Midbrain (tissue), 1 donor: ENCODE data around the gene STAG1.
"Not testable (repeated sequence)": the region's sequence is repeated elsewhere in the genome, so short reads cannot be mapped to it uniquely, and the experiment has no call there.

Experiments
- DNase-seq: peaks from one replicate; lab custom pipeline; 2025; lab: John Stamatoyannopoulos, UW

Gene STAG1

DNA sequence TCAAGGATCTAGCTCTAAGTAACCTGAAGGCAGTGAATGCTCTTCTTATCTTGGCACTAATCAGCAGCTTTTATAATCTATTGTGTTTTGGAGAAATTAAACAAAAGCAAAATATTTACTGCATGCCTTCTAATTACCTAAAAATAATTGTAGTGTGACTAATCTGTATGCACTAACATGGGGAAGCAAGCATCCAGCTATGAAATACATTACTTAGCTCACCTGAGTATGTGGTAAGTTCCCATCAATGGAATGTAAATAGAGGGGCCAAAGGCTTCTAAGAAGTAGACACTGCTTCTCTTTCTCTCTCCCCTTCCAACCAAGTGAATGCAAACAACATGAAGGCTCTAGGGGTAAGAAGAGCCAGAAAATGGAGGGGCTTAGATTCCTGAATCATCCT is 165.6 kb downstream of the STAG1 start:
- no peak for DNase-seq

DNA sequence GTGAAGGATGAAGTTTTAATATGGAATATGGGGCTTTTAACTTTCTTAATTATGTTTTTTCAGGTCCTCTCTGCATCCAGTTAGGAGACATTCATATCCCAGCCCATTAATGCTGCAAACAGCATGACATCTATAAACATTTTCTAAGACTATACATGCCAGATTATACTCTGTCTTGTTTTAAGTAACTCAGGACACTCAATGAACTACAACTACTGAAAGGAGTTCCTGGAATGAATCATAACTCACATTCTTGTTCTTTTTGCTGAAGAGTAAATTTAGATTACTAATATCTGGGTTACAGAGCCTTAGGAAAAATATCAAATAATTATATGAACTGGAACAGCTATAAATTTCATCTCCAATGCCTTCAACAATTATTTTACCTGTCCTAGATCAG is 167.4 kb downstream of the STAG1 start:
- DNase-seq = no peak

DNA sequence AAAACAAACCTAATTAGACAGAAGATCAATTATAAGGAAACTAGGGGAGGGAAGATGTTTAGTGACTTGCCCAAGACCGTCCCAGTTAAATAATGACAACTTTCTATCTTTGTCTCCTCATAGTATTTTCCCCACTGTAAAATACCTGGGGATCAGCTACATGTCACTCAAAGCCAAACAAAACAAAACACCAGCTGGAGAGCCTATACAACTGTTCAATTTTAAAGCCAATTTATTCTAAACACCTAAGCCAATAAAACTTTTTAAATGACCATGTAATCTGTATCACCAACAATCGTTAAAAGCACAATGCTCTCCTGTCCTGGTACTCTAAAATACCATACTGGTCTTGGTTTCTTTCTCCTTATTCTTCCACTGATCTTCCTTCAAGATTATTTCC is 168.4 kb downstream of the STAG1 start:
- DNase-seq = no peak

DNA sequence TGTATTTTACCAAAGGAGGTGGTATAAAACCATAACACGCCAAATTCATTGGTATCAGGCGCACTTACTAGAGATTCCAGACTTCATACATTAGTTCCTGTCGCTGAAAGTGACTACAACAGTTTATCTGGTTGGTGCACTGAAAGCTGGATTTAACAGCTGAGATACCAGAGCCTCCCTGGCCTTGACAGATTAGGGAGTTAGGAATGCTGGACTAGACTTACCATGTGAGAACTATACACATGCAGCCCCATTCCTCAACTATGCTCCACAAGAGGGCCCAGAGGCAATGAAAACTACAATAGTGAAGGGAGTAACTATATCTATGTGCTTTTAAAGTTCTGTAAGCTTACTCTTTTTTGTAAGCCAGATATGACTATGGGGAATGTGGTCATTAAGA is 174.4 kb downstream of the STAG1 start:
- DNase-seq = no peak

DNA sequence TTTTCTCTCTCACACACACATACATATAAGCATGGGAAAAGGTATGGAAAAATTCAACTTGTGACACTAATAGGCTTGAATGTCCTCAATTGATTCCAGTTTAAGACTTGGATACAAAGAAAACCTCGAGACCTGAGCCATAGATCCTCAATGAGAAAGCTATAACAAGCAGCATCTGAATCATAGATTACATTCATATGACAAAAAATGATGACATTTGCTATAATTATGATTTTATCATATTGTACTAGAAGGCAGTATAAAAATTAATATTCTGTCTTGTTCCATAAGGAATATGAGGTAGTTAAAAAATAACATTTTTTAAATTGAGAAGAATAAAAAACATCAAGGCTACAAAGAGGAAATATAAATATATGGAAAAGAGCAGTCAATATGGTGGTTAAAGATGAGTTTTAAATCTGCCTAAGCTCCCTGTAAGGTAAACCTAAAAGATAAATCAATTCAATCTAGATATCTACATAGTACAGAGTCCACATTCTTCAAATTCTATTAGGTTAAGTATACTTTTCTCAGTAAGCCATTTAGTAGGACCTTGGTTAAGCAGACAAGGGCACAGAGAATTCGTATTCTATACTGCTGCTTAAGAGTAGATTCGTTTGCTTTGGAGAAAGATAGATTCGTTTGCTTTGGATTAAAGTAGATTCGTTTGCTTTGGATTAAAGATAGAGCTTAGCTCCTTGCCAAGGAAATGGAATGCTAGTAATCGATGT is 175.7 kb downstream of the STAG1 start:
- DNase-seq = no peak

DNA sequence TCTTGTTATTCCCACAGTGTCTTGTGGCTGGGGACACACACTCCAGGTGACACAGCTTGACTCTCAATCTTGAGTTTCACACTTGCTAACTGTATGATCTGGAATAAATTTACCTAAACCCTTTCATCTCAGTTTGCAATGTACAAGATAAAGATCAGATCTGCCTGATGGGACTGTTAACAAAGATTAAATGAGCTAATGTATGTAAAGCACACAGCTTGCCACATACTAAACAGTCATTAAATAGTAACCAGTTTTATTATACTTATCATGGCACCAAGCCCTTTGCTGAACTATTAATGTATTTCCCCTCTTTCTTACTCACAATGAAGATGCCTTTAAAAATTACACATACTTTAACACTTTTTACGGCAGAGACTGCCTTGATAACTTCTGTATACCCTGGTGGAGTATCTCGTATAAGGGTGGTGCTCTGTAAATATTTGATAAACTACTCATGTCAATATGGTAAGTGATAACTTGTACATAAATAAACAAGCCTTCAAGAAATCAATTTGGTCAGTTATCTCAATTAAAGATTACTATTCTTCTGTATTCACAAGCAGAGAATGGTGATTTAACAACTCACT is 184.5 kb downstream of the STAG1 start:
- no peak for DNase-seq

GRCh38 chr3:136564962-136565361 is 187.2 kb downstream of the STAG1 start:
- DNase-seq = not testable (repeated sequence)

DNA sequence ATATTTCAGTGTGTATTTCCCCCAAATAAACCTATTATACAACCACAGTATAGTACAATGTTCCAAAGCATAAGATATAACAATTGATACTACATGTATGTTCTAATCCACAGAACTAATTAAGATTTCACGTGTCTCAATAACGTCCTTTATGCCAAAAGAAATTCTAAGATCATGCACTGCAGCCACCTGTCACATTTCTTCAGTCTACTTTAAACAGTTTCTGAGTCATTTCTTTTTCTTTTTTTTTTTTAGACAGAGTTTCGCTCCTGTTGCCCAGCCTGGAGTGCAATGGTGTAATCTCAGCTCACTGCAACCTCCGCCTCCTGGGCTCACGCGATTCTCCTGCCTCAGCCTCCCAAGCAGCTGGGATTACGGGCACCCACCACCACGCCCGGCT is 190.2 kb downstream of the STAG1 start:
- DNase-seq = no peak

DNA sequence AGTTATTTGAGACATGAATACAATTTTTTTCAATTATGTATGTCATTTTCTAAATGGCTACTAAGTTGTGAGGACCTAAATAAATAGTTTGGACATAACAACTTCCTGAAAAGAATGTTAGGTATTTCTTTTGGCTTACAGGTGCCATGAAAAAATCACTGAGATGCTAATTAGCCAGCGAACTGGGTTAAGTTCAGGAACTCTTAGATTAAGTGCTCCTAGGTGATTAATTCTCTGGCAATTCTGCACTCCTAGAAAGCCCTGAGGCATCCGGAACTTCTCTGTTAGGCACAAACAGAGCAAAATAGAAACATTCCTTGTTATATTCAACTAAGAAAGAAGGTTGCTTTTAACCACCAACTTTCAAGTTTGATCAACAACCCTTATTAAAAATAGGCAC is 192.3 kb downstream of the STAG1 start:
- DNase-seq = no peak

DNA sequence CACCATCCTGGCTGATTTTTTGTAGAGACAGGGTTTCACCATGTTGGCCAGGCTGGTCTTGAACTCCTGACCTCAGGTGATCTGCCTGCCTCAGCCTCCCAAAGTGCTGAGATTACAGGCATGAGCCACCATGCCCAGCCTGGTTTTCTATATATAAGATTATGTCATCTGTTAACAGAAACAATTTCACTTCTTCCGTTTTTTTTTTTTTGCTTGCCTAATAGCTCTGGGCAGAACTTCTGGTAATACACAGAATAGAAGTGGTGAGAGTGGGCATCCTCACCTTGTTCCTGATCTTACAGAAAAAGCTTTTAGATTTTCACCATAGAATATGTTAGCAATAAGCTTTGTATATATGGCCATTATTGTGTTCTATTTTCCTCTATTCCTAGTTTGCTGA is 202.7 kb downstream of the STAG1 start:
- DNase-seq = not testable (repeated sequence)

DNA sequence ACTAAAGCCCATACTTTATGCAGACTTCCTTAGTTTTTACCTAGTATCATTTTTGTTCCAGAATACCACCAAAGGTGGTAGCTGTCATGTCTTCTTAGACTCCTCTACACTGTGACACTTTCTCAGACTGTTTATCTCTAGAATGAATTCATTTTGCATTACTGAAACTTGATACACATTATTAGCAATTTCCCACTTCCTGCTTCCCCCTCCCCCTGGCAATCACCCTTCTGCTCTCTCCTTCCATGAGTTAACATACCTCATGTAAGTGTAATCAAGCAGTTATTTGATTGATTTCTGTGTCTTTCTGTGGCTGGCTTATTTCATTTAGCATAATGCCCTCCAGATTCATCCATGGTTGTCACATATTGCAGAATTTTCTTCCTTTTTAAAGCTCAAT is 204.9 kb downstream of the STAG1 start:
- DNase-seq = no peak

DNA sequence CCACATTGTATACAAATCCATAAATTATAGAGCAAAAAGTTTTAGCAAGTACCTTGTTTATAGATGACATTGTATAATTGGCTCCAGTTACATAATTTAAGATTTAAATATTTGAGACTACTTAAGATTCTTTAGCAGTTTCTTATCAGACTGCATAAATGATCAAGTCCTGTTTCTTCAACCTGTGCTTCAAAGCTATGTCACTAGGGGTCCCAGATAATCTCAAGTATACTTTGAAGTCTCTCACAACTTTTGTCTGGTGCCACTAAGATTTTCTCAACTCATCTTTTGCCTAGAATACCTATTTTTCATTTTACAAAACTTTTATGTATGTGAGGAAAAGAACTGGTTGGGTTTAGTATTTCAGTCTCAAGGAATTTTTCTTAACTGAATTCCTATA is 205.5 kb downstream of the STAG1 start:
- no peak for DNase-seq

DNA sequence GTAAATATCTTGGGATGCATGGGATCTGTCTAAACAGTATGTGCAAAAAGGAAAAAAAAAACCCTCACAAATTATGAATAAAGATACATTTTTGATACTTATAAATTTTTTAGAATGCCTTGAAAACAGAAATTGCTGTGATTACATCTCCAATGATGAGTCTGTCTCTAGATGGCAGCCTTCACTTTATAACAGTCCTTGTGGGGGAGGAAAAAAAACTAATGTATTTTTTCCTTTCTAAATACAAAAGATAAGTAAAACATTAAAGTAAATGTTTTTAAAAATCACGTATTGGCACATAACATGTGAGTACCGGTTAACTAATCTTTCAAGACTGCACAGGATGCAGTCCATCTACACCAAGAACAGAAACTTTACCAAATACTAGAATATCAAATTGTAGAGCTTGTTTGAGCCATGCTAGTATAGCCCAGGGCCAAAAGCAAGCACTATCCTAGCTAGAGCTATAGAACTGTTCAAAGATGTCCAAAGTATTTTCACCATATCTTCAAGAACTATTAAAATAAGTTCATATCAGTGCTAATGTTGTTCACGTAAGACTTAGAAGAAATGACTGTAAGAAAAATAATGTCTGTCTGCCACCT is 206.4 kb downstream of the STAG1 start:
- peak; percentile 62 for DNase-seq

DNA sequence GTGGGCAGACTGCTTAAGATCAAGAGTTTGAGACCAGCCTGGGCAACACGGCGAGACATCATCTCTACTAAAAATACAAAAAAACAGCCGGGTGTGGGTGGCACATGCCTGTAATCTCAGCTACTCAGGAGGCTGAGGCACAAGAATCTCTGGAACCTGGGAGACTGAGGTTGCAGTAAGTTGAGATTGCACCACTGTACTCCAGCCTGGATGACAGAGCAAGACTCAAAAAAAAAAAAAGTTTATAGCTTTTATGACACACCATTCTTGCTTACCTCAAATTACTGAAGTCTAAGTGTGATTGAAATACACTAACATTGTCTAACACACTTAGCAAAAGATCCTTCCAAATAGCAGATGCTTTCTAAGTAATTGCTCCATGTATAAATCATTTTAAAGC is 207.6 kb downstream of the STAG1 start:
- DNase-seq = no peak

- DNase-seq = no peak
These were observed 208.8 kb downstream of the STAG1 start for GRCh38 chr3:136543385-136543784.

DNA sequence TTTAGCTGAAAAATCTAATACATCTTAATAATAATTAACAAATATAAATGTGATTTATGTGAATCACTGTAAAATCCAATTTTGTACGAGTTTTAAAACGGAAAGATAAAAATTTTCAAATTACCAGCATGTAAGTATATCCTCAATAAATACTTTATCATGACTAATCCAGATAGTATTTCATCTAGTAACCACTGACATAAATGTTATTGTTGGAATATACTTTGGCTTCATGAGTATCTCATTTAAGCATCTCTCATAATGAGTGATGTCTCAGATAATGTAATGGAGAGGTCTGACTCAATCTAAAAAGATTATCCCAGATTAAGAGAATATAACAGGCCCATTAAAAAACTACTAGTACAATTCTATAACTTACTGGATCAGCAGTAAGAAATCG is 216.3 kb downstream of the STAG1 start:
- no peak for DNase-seq

- no peak for DNase-seq
These were observed 219.4 kb downstream of the STAG1 start for GRCh38 chr3:136532766-136533165.

GRCh38 chr3:136518102-136518501 is 234.1 kb downstream of the STAG1 start:
- DNase-seq = no peak

DNA sequence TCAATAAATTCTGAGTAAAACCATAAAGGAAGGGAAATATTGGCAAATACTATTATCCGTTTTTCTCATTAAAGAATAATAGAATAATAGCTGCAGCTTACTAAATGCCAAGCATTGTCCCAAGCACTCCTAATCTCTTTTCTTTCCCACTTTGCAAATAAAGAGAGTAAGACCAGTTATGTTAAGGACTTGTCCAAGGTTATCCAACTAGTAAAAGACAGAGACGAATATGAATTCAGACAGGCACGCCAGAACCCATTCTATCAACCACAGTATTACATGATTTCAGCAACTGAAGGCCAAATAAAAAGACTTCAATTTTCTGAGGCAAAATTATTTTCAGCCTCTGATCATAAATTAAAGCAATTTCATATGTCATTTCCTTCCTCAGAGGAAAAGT is 235.5 kb downstream of the STAG1 start:
- no peak for DNase-seq

GRCh38 chr3:136516095-136516494 is 236.1 kb downstream of the STAG1 start:
- DNase-seq = no peak

DNA sequence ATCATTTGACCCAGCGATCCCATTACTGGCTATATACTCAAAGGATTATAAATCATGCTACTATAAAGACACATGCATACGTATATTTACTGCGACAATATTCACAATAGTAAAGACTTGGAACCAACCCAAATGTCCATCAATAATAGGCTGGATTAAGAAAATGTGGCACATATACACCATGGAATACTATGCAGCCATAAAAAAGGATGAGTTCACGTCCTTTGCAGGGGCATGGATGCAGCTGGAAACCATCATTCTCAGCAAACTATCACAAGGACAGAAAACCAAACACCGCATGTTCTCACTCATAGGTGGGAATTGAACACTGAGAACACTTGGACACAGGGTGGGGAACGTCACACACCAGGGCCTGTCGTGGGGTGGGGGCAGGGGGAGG is 237.6 kb downstream of the STAG1 start:
- not testable (repeated sequence) for DNase-seq

GRCh38 chr3:136513367-136513766 is 238.8 kb downstream of the STAG1 start:
- no peak for DNase-seq

GRCh38 chr3:136512381-136512780 is 239.8 kb downstream of the STAG1 start:
- no peak for DNase-seq

- no peak for DNase-seq
These were observed 246.5 kb downstream of the STAG1 start for GRCh38 chr3:136505676-136506075.
